GM23248 (cell line): ENCODE results near the gene TMEM150A. TPM values are rescaled to one million over a fixed set of nuclear protein-coding genes. Genes with fewer than 3 reads are reported as not detected.
"Not testable (repeated sequence)": the region's sequence is repeated elsewhere in the genome, so short reads cannot be mapped to it uniquely, and the experiment has no call there.

Experiments used
- DNase-seq: peaks from one replicate; pipeline ENCODE4 v3.0.0-alpha.2; 2015
- H2AFZ ChIP-seq: fragments of 200-600 bp; sonication (generic); 2 replicates; pipeline ENCODE4 v1.6.1; 2016; ENCODE audit warnings: antibody characterized with exemption
- H3F3A ChIP-seq: fragments of 200-600 bp; sonication (generic); 2 replicates; pipeline ENCODE4 v1.6.1; 2016; ENCODE audit warnings: mild to moderate bottlenecking, antibody characterized with exemption, mixed run types; ENCODE audit not compliant: insufficient read depth
- H3K27ac ChIP-seq: fragments of 200-600 bp; sonication (generic); 2 replicates; pipeline ENCODE4 v1.5.1; 2016; ENCODE audit warnings: mild to moderate bottlenecking
- H3K27me3 ChIP-seq: fragments of 200-600 bp; sonication (generic); replicated peaks from 2 replicates; pipeline ENCODE4 v1.6.1; 2016; ENCODE audit warnings: mild to moderate bottlenecking; ENCODE audit not compliant: insufficient read depth
- H3K36me3 ChIP-seq: fragments of 200-600 bp; sonication (generic); 2 replicates; pipeline ENCODE4 v1.6.1; 2016; ENCODE audit warnings: low read depth, mild to moderate bottlenecking
- H3K4me1 ChIP-seq: fragments of 200-600 bp; sonication (generic); 2 replicates; pipeline ENCODE4 v1.6.1; 2016; ENCODE audit warnings: mild to moderate bottlenecking; ENCODE audit not compliant: insufficient read depth
- H3K4me2 ChIP-seq: fragments of 200-600 bp; sonication (generic); one replicate; pipeline ENCODE4 v1.6.1; 2016; ENCODE audit warnings: mild to moderate bottlenecking; ENCODE audit not compliant: unreplicated experiment
- H3K4me3 ChIP-seq: fragments of 200-600 bp; sonication (generic); 2 replicates; pipeline ENCODE4 v1.5.1; 2016; ENCODE audit warnings: mild to moderate bottlenecking
- H3K79me2 ChIP-seq: fragments of 200-600 bp; sonication (generic); 2 replicates; pipeline ENCODE4 v1.6.1; 2016; ENCODE audit warnings: mild to moderate bottlenecking; ENCODE audit not compliant: insufficient read depth
- H3K9ac ChIP-seq: fragments of 200-600 bp; sonication (generic); 2 replicates; pipeline ENCODE4 v1.6.1; 2016; ENCODE audit warnings: mild to moderate bottlenecking
- H3K9me2 ChIP-seq: fragments of 200-600 bp; sonication (generic); 2 replicates; pipeline ENCODE4 v1.6.1; 2016; ENCODE audit warnings: mixed run types, mild to moderate bottlenecking, moderate library complexity; ENCODE audit not compliant: insufficient read depth
- H3K9me3 ChIP-seq: fragments of 200-600 bp; sonication (generic); one replicate; pipeline ENCODE4 v1.6.1; 2017; ENCODE audit warnings: low read depth
- H4K20me1 ChIP-seq: fragments of 200-600 bp; sonication (generic); 2 replicates; pipeline ENCODE4 v1.6.0; 2016; ENCODE audit not compliant: insufficient read depth
- EZH2 ChIP-seq: fragments of 200-600 bp; sonication (generic); IDR thresholded peaks from 2 replicates; pipeline ENCODE4 v1.6.1; 2018; ENCODE audit warnings: antibody characterized with exemption, mild to moderate bottlenecking; ENCODE audit not compliant: insufficient read depth, poor library complexity, severe bottlenecking
- EZH2phosphoT487 ChIP-seq: fragments of 200-600 bp; sonication (generic); IDR thresholded peaks from 2 replicates; pipeline ENCODE4 v1.6.1; 2018; ENCODE audit warnings: antibody characterized with exemption, moderate library complexity, mild to moderate bottlenecking, low read depth; ENCODE audit not compliant: insufficient read depth
- WGBS, 2 experiments: methylation state at CpG; one replicate each; pipeline ENCODE4 v1.1.6; 2015 to 2017; ENCODE audit warnings: low lambda C conversion rate in 2 of 2, low coverage in 1 of 2; ENCODE audit errors: missing lambda C conversion rate in 2 of 2; 5-methylcytosine and 5-hydroxymethylcytosine counted together
- in situ Hi-C: fragments of 300-500 bp; cut with MboI; formaldehyde crosslinking; loops from 2 replicates; pipeline ENCODE4 v1.15.0; 2020
- polyA plus RNA-seq: library from polyadenylated mRNA; unstranded; fragments of >200 nt; fragmentation: Nextera tagmentation; extraction: Ambion mirVana; gene quantifications from 2 replicates; pipeline ENCODE4 v1.2.1, GENCODE V29; 2016
- total RNA-seq: library from RNA; depleted of rRNA; stranded (reverse); fragments of >200 nt; shearing (Covaris generic); gene quantifications from 2 replicates; pipeline ENCODE4 v1.2.3, GENCODE V29; 2014

TMEM150A gene
- total and polyA plus RNA-seq, 2 experiments from 2014 or later: 20.9 to 35.7 TPM

GRCh38 chr2:85595301-85596025, 7.0 kb downstream of the TMEM150A start, which contains the start of gene RNF181:
TSS of gene RNF181 (plus strand) at chr2:85595745. CDS start at chr2:85595764, 19 bp downstream.
- peak within 1 kb of the TSS; percentile 88 for H3K4me2 ChIP-seq
- H3K9me2 ChIP-seq: no peaks in the 10 kb centered on the region
- no peaks in the 10 kb centered on the region for H4K20me1 ChIP-seq
- H2AFZ ChIP-seq: peak within 1 kb of the TSS; percentile 76
- peak within 1 kb of the TSS; percentile 88 for H3K9ac ChIP-seq
- H3K9me3 ChIP-seq: no peaks in the 10 kb centered on the region
- H3K36me3 ChIP-seq: peaks cover 8% of the 10 kb centered on the region; the same call in 1 of the 2 replicates
- no peak for TF ChIP-seq EZH2phosphoT487
- TF ChIP-seq EZH2: no peak
- DNase-seq: peak; percentile 99
- H3K4me1 ChIP-seq: peaks cover 33% of the 10 kb centered on the region
- peaks cover 25% of the 10 kb centered on the region for H3F3A ChIP-seq
- peak within 1 kb of the TSS; percentile 79 for H3K4me3 ChIP-seq
- no peaks in the 10 kb centered on the region for H3K27me3 ChIP-seq
- H3K79me2 ChIP-seq: peaks cover 71% of the 10 kb centered on the region
- in situ Hi-C loops: no loop called here
- H3K27ac ChIP-seq: peak within 1 kb of the TSS; percentile 89
- WGBS, 2 experiments: 1% methylated on average over 44 to 47 of the region's 47 CpGs

- peaks cover 71% of the 10 kb centered on the region for H3K79me2 ChIP-seq
- no peak for DNase-seq
- H3K4me3 ChIP-seq: peak overlapping the region; percentile 79
- peaks cover 8% of the 10 kb centered on the region; the same call in 1 of the 2 replicates for H3K36me3 ChIP-seq
- TF ChIP-seq EZH2phosphoT487 (no peak), EZH2 (no peak)
- no peaks in the 10 kb centered on the region for H4K20me1 ChIP-seq
- H3K9ac ChIP-seq: peak overlapping the region; percentile 88
- in situ Hi-C loops: no loop called here
- 14% methylated on average over 13 of the region's 13 CpGs for WGBS, 2 experiments
- peak overlapping the region; percentile 89 for H3K27ac ChIP-seq
- no peaks in the 10 kb centered on the region for H3K27me3 ChIP-seq
- H3K4me2 ChIP-seq: peak overlapping the region; percentile 88
- H2AFZ ChIP-seq: peak overlapping the region; percentile 76
- no peaks in the 10 kb centered on the region for H3K9me3 ChIP-seq
- H3K9me2 ChIP-seq: no peaks in the 10 kb centered on the region
- H3F3A ChIP-seq: peaks cover 32% of the 10 kb centered on the region
- peaks cover 39% of the 10 kb centered on the region for H3K4me1 ChIP-seq
Observed at GRCh38 chr2:85594715-85595300, 7.7 kb downstream of the TMEM150A start.

DNA sequence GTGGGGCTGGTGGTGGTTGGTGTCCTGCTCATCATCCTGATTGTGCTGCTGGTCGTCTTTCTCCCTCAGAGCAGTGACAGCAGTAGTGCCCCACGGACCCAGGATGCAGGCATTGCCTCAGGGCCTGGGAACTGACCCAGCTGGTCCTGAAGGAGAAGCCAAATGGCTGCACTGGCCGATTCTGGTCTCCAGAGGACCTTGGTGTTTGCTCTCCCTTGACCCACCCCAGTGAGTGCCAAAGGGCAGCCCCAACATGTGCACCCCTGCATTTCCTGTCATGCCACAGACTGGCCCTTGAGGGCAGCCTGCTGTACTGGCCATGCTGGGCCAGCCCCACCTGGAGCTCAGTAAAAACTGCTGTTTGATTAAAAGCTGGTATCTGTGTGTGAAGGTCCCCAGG, 9.5 kb downstream of the TMEM150A start:
- Histone ChIP-seq H3K4me3 (no peak overlapping the region), H3K9me2 (no peaks in the 10 kb centered on the region), H4K20me1 (no peaks in the 10 kb centered on the region), H3K9ac (no peak overlapping the region), H3K79me2 (peaks cover 73% of the 10 kb centered on the region), H3K4me1 (peaks cover 47% of the 10 kb centered on the region), H3K27ac (no peak overlapping the region), H3K27me3 (no peaks in the 10 kb centered on the region), H3K9me3 (no peaks in the 10 kb centered on the region), H2AFZ (no peak overlapping the region), H3F3A (peaks cover 40% of the 10 kb centered on the region), H3K36me3 (peaks cover 6% of the 10 kb centered on the region; the same call in 1 of the 2 replicates), H3K4me2 (no peak overlapping the region)
- in situ Hi-C loops: no loop called here
- TF ChIP-seq EZH2 (no peak), EZH2phosphoT487 (no peak)
- DNase-seq: no peak
- 60 to 64% methylated on average over 3 of the region's 3 CpGs for WGBS, 2 experiments

DNA sequence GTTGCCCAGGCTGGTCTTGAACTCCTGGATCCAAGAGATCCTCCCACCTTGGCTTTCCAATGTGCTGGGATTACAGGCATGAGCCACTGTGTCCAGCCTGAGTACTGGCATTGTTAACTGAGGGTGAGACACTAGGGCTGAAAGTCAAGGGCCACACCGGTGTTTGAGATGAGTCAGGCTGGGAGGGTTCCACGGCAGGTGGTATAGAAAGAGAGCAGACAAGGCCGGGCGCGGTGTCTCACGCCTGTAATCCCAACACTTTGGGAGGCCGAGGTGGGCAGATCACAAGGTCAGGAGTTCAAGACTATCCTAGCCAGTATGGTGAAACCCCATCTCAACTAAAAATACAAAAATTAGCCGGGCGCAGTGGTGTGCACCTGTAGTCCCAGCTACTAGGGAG, 10.2 kb downstream of the TMEM150A start:
- peak overlapping the region; percentile 96; the same call in 1 of the 2 replicates for H3K27ac ChIP-seq

More for the DNA sequence above, 10.2 kb downstream of the TMEM150A start:
- H3K9me2 ChIP-seq, H3K4me2 ChIP-seq, H4K20me1 ChIP-seq, H2AFZ ChIP-seq, H3K27me3 ChIP-seq, H3K36me3 ChIP-seq, in situ Hi-C loops, H3K4me3 ChIP-seq, H3K9ac ChIP-seq, H3K9me3 ChIP-seq, DNase-seq: not testable (repeated sequence)
- peaks cover 40% of the 10 kb centered on the region for H3F3A ChIP-seq
- 92% methylated on average over 9 of the region's 9 CpGs for WGBS, 2 experiments
- peaks cover 73% of the 10 kb centered on the region for H3K79me2 ChIP-seq
- peaks cover 47% of the 10 kb centered on the region for H3K4me1 ChIP-seq
